SU-DHL-6 (cell line): ENCODE results near the gene CTDP1.

Experiments used
- EZH2phosphoT487 ChIP-seq: fragments of 200-600 bp; sonication (generic), shearing (Covaris generic); conservative IDR thresholded peaks from 2 replicates; pipeline ENCODE4 v1.6.1; 2018; ENCODE audit warnings: mild to moderate bottlenecking, antibody characterized with exemption, low read length, moderate library complexity, mixed read lengths
- TF ChIP-seq, protein P1 (sequence below): fragments of 200-600 bp; sonication (generic); IDR thresholded peaks from one replicate; pipeline ENCODE4 v1.5.1; 2017; ENCODE audit warnings: antibody characterized with exemption, mild to moderate bottlenecking, low read length, moderate library complexity; ENCODE audit not compliant: insufficient read depth, poor library complexity, severe bottlenecking

DNA sequence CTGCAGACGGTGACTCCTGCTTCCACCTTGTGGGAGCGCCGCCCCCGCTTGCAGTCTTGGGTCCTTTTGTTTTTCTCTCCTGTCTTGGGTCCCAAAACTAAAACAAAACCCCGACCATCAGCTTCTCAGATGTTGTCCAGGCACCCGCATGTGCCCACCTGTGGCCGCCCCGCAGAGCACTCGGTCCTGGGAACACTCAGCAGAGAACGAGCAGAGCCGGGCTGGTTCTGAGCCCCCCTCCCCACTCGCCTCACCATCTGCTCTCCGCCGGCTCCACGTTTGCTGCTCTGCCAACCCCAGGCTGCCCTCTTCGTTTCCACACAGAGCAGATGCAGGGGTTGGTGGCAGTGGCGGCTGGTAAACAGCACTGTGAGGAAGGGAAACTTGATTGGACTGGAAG, 38.5 kb downstream of the CTDP1 start:
- TF ChIP-seq, protein P1, sequence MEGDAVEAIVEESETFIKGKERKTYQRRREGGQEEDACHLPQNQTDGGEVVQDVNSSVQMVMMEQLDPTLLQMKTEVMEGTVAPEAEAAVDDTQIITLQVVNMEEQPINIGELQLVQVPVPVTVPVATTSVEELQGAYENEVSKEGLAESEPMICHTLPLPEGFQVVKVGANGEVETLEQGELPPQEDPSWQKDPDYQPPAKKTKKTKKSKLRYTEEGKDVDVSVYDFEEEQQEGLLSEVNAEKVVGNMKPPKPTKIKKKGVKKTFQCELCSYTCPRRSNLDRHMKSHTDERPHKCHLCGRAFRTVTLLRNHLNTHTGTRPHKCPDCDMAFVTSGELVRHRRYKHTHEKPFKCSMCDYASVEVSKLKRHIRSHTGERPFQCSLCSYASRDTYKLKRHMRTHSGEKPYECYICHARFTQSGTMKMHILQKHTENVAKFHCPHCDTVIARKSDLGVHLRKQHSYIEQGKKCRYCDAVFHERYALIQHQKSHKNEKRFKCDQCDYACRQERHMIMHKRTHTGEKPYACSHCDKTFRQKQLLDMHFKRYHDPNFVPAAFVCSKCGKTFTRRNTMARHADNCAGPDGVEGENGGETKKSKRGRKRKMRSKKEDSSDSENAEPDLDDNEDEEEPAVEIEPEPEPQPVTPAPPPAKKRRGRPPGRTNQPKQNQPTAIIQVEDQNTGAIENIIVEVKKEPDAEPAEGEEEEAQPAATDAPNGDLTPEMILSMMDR, result no peak
- no peak for TF ChIP-seq EZH2phosphoT487
